Lower leg skin (tissue), 3 donors: ENCODE data around the gene SLBP.

ENCODE experiments used
- CTCF ChIP-seq, 3 donors: fragments of 450-650 bp; IDR thresholded peaks; one replicate each; pipeline ENCODE4 v1.5.1; 2016; ENCODE audit warnings: antibody characterized with exemption in 3 of 3, mild to moderate bottlenecking in 3 of 3, moderate library complexity in 2 of 3
- POLR2A ChIP-seq, 2 donors: fragments of 450-650 bp; IDR thresholded peaks; one replicate each; pipeline ENCODE4 v1.6.1; 2016 to 2017; ENCODE audit warnings: antibody characterized with exemption in 2 of 2, mild to moderate bottlenecking in 1 of 2, moderate library complexity in 1 of 2

GRCh38 chr4:1759170-1759817 lies 47.2 kb upstream of the SLBP start:
- TF ChIP-seq CTCF (IDR thresholded peaks at IDR 0.05) (no peak), POLR2A (IDR thresholded peaks at IDR 0.05) (no peak)
